Vagina (tissue), 2 donors: Measurements from ENCODE around the gene GOLT1A.

Source experiments
- POLR2A ChIP-seq, 2 donors: fragments of 450-650 bp; IDR thresholded peaks; one replicate each; pipeline ENCODE4 v1.6.1; 2017; ENCODE audit warnings: antibody characterized with exemption in 2 of 2, mild to moderate bottlenecking in 2 of 2, moderate library complexity in 2 of 2
- TF ChIP-seq, protein P1 (sequence below), 3 experiments: fragments of 450-650 bp in 2 of 3; fragments of 200-600 bp in 1 of 3; sonication (generic) in 1 of 3; IDR thresholded peaks; one replicate each; pipeline ENCODE4 v1.5.1; 2017 to 2019; ENCODE audit warnings: antibody characterized with exemption in 3 of 3, mild to moderate bottlenecking in 2 of 3, moderate library complexity in 2 of 3

DNA sequence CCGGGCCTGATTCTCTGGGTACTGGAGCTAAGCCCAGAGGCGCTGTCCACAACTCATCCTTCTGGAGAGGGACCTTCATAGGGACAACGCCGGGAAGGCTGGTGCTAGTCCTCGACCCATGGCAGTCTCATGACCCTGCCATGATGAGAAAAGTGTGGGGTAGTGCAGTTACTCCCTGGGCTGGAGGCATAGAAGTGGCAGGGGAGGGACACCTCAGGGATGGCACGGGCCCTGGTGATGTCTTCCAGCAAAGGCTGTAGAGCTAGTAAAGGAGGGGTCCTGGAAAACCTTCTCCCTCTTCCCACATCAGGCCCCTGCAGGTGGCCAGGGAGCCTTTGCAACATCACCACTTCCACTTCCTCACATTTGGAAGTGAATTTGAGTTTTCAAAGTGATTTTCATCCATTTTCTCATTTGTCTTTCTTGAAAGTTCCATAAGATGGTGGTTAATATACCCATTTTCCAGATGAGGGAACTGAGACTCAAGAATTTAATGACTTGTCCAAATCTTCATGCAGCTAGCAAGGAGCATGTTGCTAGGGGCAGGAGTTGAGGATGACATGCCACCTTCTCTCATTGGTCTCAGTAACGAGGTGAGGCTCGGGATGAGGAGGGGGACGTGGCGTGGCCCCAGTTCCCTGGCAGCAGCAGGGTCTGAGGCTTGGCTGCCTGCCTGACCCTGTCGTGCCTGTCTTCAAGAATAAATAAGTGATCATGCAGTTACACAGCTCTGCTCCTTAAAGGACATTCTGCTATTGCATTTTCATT lies 3.3 kb upstream of the GOLT1A start:
- TF ChIP-seq POLR2A (IDR thresholded peaks at IDR 0.05), result no peak
- TF ChIP-seq, protein P1, sequence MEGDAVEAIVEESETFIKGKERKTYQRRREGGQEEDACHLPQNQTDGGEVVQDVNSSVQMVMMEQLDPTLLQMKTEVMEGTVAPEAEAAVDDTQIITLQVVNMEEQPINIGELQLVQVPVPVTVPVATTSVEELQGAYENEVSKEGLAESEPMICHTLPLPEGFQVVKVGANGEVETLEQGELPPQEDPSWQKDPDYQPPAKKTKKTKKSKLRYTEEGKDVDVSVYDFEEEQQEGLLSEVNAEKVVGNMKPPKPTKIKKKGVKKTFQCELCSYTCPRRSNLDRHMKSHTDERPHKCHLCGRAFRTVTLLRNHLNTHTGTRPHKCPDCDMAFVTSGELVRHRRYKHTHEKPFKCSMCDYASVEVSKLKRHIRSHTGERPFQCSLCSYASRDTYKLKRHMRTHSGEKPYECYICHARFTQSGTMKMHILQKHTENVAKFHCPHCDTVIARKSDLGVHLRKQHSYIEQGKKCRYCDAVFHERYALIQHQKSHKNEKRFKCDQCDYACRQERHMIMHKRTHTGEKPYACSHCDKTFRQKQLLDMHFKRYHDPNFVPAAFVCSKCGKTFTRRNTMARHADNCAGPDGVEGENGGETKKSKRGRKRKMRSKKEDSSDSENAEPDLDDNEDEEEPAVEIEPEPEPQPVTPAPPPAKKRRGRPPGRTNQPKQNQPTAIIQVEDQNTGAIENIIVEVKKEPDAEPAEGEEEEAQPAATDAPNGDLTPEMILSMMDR (IDR thresholded peaks at IDR 0.05), result no peak
